ENCODE measurements around the gene ATP6V1G3.
"Not testable (repeated sequence)": the region's sequence is repeated elsewhere in the genome, so short reads cannot be mapped to it uniquely, and the experiment has no call there.

ATP6V1G3 gene, protein sequence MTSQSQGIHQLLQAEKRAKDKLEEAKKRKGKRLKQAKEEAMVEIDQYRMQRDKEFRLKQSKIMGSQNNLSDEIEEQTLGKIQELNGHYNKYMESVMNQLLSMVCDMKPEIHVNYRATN

DNA sequence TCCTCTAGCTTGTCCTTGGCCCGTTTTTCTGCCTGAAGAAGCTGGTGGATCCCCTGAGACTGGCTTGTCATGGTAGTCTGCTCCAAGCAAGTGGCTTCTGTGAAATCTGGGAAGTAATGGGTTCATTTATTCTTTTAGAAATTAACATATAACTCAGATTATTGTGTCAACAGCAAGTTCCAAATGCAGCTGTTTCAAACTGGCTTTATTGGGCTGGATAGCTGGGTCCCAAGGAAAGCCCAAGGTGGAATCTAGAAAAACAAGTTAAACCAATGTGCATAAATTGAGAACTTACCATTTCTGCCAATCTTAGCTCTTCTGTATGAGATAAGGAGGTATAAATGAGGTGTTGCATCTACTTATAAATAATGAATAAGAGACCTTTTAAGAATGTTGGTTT is at the start of gene ATP6V1G3:
TSS of gene ATP6V1G3 (minus strand) at position 101 of the 400 bp plus-strand sequence. CDS start at position 71, 30 bp downstream.
- in situ Hi-C loops (cut with HindIII; ENCODE audit: low pct_unique_long_range_greater_than_20kb, low sequenced_read_pairs), result no loop called here
- TF ChIP-seq JUND (IDR thresholded peaks at IDR 0.05; ENCODE audit: low read depth), result no peak
- no peak for DNase-seq (ENCODE audit: low read depth in 1 of 2, low spot score in 1 of 2)

DNA sequence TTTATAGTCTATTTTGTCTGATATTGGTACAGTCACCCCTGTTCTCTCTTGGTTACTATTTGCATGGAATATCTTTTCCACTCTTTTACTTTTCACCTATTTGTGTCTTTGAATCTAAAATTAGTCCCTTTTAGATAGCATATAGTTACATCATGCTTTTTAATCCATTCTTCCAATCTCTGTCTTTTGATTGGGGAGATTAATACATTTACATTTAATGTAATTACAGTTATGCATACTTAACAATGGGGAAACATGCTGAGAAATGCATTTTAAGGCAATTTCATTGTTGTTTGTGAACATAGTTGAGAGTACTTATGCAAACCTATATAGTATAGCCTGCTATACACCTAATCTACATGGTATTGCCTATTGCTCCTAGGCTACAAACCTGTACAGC is 48.4 kb upstream of the ATP6V1G3 start:
- in situ Hi-C loops (cut with HindIII; ENCODE audit: low pct_unique_long_range_greater_than_20kb, low sequenced_read_pairs), result no loop called here
- TF ChIP-seq JUND (IDR thresholded peaks at IDR 0.05; ENCODE audit: low read depth), result no peak
- DNase-seq (ENCODE audit: low read depth in 1 of 2, low spot score in 1 of 2), result no peak

DNA sequence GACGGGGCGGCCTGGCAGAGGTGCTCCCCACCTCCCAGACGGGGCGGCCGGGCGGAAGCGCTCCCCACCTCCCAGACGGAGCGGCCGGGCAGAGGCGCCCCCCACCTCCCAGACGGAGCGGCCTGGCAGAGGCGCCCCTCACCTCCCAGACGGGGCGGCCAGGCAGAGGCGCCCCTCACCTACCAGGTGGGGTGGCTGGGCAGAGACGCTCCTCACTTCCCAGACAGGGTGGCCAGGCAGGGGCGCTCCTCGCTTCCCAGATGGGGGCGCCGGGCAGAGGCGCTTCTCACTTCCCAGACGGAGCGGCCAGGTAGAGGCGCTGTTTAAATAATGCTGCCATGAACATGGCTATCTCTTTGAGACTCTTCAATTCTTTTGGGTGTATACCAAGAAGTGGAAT is 43.7 kb upstream of the ATP6V1G3 start:
- in situ Hi-C loops (cut with HindIII; ENCODE audit: low pct_unique_long_range_greater_than_20kb, low sequenced_read_pairs), result no loop called here
- TF ChIP-seq JUND (IDR thresholded peaks at IDR 0.05; ENCODE audit: low read depth), result no peak
- DNase-seq (ENCODE audit: low read depth in 1 of 2, low spot score in 1 of 2), result no peak

DNA sequence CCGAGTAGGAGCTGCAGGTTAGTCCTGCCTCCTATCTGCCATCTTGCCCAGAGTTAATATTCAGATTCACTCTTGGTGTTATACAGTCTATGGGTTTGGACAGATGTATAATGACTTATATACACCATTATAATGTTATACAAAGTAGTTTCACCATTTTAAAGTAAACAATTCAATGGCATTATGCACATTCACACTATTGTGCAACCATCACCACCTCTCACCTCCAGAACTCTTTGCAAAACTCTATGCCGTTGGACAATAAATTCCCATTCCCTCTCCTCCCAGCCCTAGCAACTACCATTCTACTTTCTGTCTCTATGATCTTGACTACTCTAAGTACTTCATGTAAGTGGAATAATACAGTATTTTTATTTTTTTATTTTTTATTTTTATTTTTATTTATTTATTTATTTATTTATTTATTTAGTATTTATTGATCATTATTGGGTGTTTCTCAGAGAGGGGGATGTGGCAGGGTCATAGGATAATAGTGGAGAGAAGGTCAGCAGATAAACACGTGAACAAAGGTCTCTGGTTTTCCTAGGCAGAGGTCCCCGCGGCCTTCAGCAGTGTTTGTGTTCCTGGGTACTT is 42.8 kb upstream of the ATP6V1G3 start:
- DNase-seq (ENCODE audit: low read depth in 1 of 2, low spot score in 1 of 2); in situ Hi-C loops (cut with HindIII; ENCODE audit: low pct_unique_long_range_greater_than_20kb, low sequenced_read_pairs): not testable (repeated sequence)

DNA sequence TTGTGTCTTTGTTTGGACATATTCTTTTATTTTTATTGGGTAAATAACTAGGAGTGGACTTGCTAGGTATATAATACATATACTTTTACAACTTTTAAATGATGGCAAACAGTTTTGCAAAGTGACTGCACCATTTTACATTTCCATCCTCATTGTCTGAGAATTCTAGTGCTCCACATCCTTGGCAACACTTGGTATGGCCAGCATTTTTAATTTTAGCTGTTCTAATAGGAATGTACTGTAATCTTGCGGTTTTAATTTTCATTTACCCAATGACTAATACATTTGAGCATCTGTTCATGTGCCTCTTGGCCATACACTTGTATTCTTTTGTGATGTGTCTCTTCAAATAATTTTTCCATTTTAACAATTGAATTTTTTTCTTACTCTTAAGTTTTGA is 37.0 kb upstream of the ATP6V1G3 start:
- no peak for DNase-seq (ENCODE audit: low read depth in 1 of 2, low spot score in 1 of 2)
- TF ChIP-seq JUND (IDR thresholded peaks at IDR 0.05; ENCODE audit: low read depth), result no peak
- in situ Hi-C loops (cut with HindIII; ENCODE audit: low pct_unique_long_range_greater_than_20kb, low sequenced_read_pairs), result no loop called here

DNA sequence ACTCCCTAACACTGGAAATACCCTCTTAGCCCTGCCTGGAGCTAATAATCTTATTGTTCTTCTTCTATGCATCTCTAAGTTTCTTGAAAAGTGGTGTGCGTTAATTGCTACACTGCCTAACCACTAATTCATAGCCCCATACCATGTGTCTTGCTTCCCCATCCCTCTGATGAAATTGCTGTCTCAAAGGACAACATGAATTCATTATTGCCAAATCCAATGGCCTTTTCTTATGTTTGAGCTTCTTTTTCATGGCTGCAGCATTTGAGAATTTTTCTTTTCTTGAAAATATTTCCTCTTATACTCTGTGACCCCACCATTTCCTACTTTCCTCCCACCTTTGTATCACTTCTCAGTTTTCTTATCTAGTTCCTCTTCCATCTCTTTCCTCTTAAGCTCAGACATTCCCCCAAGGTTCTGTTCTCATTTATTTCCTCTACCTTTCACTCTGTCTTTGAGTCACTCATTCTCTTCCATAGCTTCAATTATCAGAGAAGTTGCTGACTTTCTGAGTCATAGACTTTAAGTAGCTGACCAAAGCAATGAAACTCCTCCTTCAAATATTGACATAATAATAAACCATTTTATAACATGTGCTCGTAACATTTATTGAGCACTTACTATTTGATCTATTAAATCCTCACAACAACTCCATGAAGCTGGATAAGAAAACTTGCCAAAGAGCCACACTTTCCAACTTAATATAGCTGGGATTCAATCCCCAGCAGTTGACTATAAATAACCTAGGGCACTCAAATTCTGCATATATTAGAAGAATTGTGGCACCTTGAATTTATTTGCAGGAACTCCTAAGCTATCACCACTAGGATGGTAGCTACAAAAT is 35.5 kb upstream of the ATP6V1G3 start:
- in situ Hi-C loops (cut with HindIII; ENCODE audit: low pct_unique_long_range_greater_than_20kb, low sequenced_read_pairs), result no loop called here
- no peak for TF ChIP-seq JUND (IDR thresholded peaks at IDR 0.05; ENCODE audit: low read depth)

DNA sequence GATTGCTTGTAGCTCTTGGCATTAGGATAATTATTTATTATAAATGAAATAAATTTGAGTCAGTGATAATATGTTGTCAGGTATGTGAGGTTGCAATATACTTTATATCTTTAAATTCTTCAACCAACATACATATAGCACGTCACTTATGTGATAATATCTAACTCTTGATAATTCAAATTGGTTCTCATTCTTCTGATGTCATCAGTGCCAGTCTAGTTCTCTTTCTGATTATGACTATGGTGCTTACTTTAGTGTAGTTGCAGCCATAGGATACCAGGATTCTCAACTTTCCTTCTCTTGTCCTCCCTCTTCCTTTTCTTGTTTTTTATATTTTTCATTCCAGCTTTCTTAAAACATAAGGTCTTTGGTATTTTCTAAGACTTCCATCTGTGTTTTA is 34.8 kb upstream of the ATP6V1G3 start:
- in situ Hi-C loops (cut with HindIII; ENCODE audit: low pct_unique_long_range_greater_than_20kb, low sequenced_read_pairs), result no loop called here
- DNase-seq (ENCODE audit: low read depth in 1 of 2, low spot score in 1 of 2), result no peak
- TF ChIP-seq JUND (IDR thresholded peaks at IDR 0.05; ENCODE audit: low read depth), result no peak

More for the DNA sequence above, 35.5 kb upstream of the ATP6V1G3 start:
- no peak for DNase-seq (ENCODE audit: low read depth in 1 of 2, low spot score in 1 of 2)

DNA sequence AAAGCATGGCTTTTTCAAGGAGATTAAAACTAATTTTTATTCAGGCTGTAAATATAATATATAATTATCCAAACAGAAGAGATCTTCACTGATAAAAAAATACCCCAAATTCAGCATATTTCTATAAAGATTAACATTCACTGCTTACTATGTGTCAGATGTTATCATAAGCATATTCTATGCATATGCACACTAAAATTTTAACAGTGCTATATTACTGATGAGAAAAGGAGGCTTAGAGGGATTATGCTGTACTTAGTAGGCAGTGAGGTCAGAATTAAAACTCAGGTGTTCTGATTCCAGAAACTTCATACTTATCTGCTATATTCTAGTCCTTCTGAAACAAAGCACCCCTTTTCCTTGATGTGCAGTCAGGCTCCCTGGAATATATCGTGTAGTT is 33.8 kb upstream of the ATP6V1G3 start:
- no peak for DNase-seq (ENCODE audit: low read depth in 1 of 2, low spot score in 1 of 2)
- TF ChIP-seq JUND (IDR thresholded peaks at IDR 0.05; ENCODE audit: low read depth), result no peak
- in situ Hi-C loops (cut with HindIII; ENCODE audit: low pct_unique_long_range_greater_than_20kb, low sequenced_read_pairs), result no loop called here

DNA sequence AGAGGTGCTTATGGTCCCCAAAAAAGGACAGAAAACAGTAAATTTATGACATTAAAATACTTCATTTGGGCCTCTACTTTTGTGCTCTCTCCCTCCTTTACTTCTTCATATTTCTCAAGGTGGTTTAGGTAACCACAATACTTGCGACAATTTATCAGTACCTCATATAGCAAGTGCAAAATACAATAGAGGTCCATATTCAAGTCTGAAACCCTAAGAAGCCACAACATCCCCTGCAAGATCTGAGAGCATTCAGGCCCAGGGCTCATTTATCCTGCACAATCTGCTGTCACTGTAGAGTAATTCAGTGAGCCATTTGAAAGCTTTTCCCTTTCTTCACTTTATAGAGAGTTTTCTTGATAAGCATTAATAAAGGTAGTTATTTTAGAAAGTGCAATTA is 24.2 kb upstream of the ATP6V1G3 start:
- no peak for DNase-seq (ENCODE audit: low read depth in 1 of 2, low spot score in 1 of 2)
- no peak for TF ChIP-seq JUND (IDR thresholded peaks at IDR 0.05; ENCODE audit: low read depth)

DNA sequence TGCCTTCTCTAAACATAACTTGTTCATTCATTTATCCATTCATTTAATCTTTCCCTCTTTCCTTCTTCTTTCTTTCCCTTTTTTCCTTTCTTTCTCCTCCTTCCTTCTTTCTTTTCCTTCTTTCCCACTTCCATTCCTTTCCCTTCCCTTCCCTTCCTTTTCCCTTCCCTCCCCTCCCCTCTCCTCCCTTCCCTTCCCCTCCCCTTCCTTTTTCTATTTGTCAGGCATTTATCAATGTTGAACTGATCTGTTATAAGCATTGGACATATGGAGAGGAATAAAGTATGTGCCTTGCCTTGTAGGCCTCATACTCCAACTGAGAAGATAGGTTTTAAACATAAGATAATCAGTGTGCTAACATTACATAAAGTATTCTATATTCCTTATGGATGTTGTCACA is 23.7 kb upstream of the ATP6V1G3 start:
- no peak for DNase-seq (ENCODE audit: low read depth in 1 of 2, low spot score in 1 of 2)
- TF ChIP-seq JUND (IDR thresholded peaks at IDR 0.05; ENCODE audit: low read depth), result no peak
- in situ Hi-C loops (cut with HindIII; ENCODE audit: low pct_unique_long_range_greater_than_20kb, low sequenced_read_pairs), result no loop called here

More for the DNA sequence above, 24.2 kb upstream of the ATP6V1G3 start:
- in situ Hi-C loops (cut with HindIII; ENCODE audit: low pct_unique_long_range_greater_than_20kb, low sequenced_read_pairs), result no loop called here

DNA sequence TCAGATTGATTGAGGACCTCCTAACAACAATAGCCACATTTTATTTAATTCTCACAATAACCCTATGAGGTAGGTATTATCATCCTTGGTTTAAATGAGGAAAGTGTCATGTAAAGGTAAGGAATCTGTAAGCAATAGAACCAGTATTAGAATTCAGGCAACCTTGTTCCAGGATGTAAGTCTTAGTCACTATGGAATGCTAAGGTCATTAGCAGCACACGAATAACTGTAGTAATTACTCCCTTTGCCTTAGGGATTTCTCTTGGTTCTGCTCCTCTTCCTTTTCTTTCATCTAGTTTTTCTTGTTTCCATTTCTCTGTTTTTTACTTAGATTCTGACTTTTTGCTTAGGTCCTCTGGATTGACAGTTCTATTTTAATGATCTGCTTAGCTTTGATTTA is 23.1 kb upstream of the ATP6V1G3 start:
- TF ChIP-seq JUND (IDR thresholded peaks at IDR 0.05; ENCODE audit: low read depth), result no peak
- in situ Hi-C loops (cut with HindIII; ENCODE audit: low pct_unique_long_range_greater_than_20kb, low sequenced_read_pairs), result no loop called here
- peak; percentile 21 to 27 for DNase-seq (ENCODE audit: low read depth in 1 of 2, low spot score in 1 of 2)

DNA sequence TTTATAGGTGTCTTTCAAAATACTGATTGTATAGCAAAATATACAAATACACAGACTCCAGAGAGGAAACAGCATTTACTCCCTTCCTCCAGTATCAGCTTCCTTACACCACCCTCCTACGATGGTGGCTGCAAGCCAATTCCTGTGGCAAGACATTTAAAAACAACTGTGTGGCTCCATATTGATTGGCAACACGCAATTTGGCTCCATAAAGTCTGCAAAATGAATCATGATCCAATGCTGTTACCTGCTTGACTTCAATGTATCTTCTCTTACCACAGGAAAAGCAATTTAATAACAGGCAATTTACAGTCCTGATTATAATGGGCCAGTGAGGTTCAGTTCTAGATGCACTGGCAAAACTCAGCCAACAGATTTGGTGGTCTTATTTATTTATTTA is 19.7 kb upstream of the ATP6V1G3 start:
- no peak for TF ChIP-seq JUND (IDR thresholded peaks at IDR 0.05; ENCODE audit: low read depth)
- in situ Hi-C loops (cut with HindIII; ENCODE audit: low pct_unique_long_range_greater_than_20kb, low sequenced_read_pairs), result no loop called here
- no peak for DNase-seq (ENCODE audit: low read depth in 1 of 2, low spot score in 1 of 2)

DNA sequence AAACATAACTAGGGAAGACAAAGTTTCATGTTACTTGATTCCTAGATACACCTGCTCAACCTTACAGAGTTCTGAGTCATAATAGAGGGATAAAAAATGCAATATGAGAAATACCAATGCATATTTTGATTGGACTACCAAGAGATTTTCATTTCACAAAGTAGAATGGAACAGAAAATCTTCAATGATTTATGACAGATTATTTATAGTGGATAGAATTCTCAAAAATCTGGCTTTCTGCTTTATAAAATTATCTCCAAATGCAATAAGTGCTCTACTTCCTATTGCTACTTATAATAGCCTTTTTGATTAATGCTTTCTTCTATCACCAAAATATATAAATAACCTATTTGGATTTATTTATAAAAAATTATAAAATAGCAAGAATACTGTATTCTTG is 18.9 kb upstream of the ATP6V1G3 start:
- in situ Hi-C loops (cut with HindIII; ENCODE audit: low pct_unique_long_range_greater_than_20kb, low sequenced_read_pairs), result no loop called here
- DNase-seq (ENCODE audit: low read depth in 1 of 2, low spot score in 1 of 2), result no peak
- no peak for TF ChIP-seq JUND (IDR thresholded peaks at IDR 0.05; ENCODE audit: low read depth)
